Measurements from ENCODE around the gene SKIL. TPM values are rescaled to one million over a fixed set of nuclear protein-coding genes. Genes with fewer than 3 reads are reported as not detected.

Gene SKIL
- total RNA-seq, 1 experiment from 2014 or later = 94.2 TPM

DNA sequence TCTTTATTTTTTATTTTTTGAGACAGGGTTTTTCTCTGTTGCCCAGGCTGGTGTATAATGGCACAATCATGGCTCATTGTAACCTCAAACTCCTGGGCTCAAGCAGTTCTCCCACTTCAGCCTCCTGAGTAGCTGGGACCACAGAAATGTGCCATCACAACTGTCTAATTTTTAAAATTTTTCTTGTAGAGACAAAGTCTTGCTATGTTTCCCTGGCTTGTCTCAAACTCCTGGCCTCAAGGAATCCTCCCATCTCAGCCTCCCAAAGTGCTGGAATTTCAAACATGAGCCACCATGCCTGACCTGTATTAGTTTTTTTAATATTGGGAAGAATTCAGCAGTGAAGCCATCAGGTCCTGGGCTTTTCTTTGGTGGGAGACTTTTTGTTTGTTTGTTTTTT, 47.6 kb downstream of the SKIL start:
- in situ Hi-C loops (cut with HindIII; ENCODE audit: low pct_unique_long_range_greater_than_20kb, low sequenced_read_pairs) = loop anchor here (10.0 kb wide), 1 partner anchor 450 kb away; no protein-coding TSS in a partner anchor
- TF ChIP-seq SIN3A (IDR thresholded peaks at IDR 0.05; ENCODE audit: borderline replicate concordance, insufficient read depth, low read depth, low read length) = no peak
- intact Hi-C loops (cut with micrococcal nuclease; ENCODE audit: unreplicated experiment) = no loop called here
- Histone ChIP-seq H3K27ac (ENCODE audit: low read length) (no peak overlapping the region), H3K27me3 (ENCODE audit: control insufficient read depth, insufficient read depth, low read length) (no peaks in the 10 kb centered on the region), H3K9me3 (ENCODE audit: control insufficient read depth, insufficient read depth, low read depth, low read length) (no peaks in the 10 kb centered on the region), H3K4me3 (ENCODE audit: low read depth in 2 of 2, low read length in 2 of 2) (no peak overlapping the region), H3K36me3 (ENCODE audit: control insufficient read depth, insufficient read depth, low read length) (no peaks in the 10 kb centered on the region), H3K4me1 (ENCODE audit: control insufficient read depth, insufficient read depth, low read length) (no peaks in the 10 kb centered on the region)
- no peak for ATAC-seq
- no peak for DNase-seq (ENCODE audit: low read depth, low spot score)
- no TSS peak for BruUV-seq (replicated peaks)
- ChIA-PET CTCF (no interaction called here), POLR2A (no interaction called here)

- H3K9me3 ChIP-seq (ENCODE audit: control insufficient read depth, insufficient read depth, low read depth, low read length) = no peaks in the 10 kb centered on the region
- DNase-seq (ENCODE audit: low read depth, low spot score) = peak; percentile 15
- no peak overlapping the region for H3K4me3 ChIP-seq (ENCODE audit: low read depth in 2 of 2, low read length in 2 of 2)
- intact Hi-C loops (cut with micrococcal nuclease; ENCODE audit: unreplicated experiment) (loop anchor here (2.0 to 5.0 kb wide), 2 partner anchors 100 to 282 kb away; no protein-coding TSS in a partner anchor), in situ Hi-C loops (cut with HindIII; ENCODE audit: low pct_unique_long_range_greater_than_20kb, low sequenced_read_pairs) (no loop called here)
- ChIA-PET POLR2A (no interaction called here), CTCF (interaction anchor here (0.6 to 1.2 kb wide), 7 partner anchors 13 to 401 kb away, joined by 3 to 11 read pairs (median 6); no protein-coding TSS in a partner anchor)
- BruUV-seq (replicated peaks) = no TSS peak
- no peak overlapping the region for H3K27ac ChIP-seq (ENCODE audit: low read length)
- H3K4me1 ChIP-seq (ENCODE audit: control insufficient read depth, insufficient read depth, low read length) = no peaks in the 10 kb centered on the region
- ATAC-seq = no peak
- TF ChIP-seq, protein P1, sequence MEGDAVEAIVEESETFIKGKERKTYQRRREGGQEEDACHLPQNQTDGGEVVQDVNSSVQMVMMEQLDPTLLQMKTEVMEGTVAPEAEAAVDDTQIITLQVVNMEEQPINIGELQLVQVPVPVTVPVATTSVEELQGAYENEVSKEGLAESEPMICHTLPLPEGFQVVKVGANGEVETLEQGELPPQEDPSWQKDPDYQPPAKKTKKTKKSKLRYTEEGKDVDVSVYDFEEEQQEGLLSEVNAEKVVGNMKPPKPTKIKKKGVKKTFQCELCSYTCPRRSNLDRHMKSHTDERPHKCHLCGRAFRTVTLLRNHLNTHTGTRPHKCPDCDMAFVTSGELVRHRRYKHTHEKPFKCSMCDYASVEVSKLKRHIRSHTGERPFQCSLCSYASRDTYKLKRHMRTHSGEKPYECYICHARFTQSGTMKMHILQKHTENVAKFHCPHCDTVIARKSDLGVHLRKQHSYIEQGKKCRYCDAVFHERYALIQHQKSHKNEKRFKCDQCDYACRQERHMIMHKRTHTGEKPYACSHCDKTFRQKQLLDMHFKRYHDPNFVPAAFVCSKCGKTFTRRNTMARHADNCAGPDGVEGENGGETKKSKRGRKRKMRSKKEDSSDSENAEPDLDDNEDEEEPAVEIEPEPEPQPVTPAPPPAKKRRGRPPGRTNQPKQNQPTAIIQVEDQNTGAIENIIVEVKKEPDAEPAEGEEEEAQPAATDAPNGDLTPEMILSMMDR (IDR thresholded peaks at IDR 0.05) = peak; percentile 74; the same call in 1 of the 2 replicates
- TF ChIP-seq SIN3A (IDR thresholded peaks at IDR 0.05; ENCODE audit: borderline replicate concordance, insufficient read depth, low read depth, low read length) = no peak
- no peaks in the 10 kb centered on the region for H3K27me3 ChIP-seq (ENCODE audit: control insufficient read depth, insufficient read depth, low read length)
- H3K36me3 ChIP-seq (ENCODE audit: control insufficient read depth, insufficient read depth, low read length) = no peaks in the 10 kb centered on the region
Measured at GRCh38 chr3:170410428-170411029, 53.0 kb downstream of the SKIL start.

GRCh38 chr3:170413291-170413690, 55.8 kb downstream of the SKIL start:
- intact Hi-C loops (cut with micrococcal nuclease; ENCODE audit: unreplicated experiment) (loop anchor here (5.0 kb wide), 1 partner anchor 279 kb away; no protein-coding TSS in a partner anchor), in situ Hi-C loops (cut with HindIII; ENCODE audit: low pct_unique_long_range_greater_than_20kb, low sequenced_read_pairs) (no loop called here)
- BruUV-seq (replicated peaks) = no TSS peak
- Histone ChIP-seq H3K4me3 (ENCODE audit: low read depth in 2 of 2, low read length in 2 of 2) (no peak overlapping the region), H3K9me3 (ENCODE audit: control insufficient read depth, insufficient read depth, low read depth, low read length) (no peaks in the 10 kb centered on the region), H3K4me1 (ENCODE audit: control insufficient read depth, insufficient read depth, low read length) (no peaks in the 10 kb centered on the region), H3K27me3 (ENCODE audit: control insufficient read depth, insufficient read depth, low read length) (no peaks in the 10 kb centered on the region), H3K27ac (ENCODE audit: low read length) (no peak overlapping the region), H3K36me3 (ENCODE audit: control insufficient read depth, insufficient read depth, low read length) (no peaks in the 10 kb centered on the region)
- ATAC-seq (no peak), DNase-seq (ENCODE audit: low read depth, low spot score) (no peak)
- TF ChIP-seq SIN3A (IDR thresholded peaks at IDR 0.05; ENCODE audit: borderline replicate concordance, insufficient read depth, low read depth, low read length) (no peak), POLR2AphosphoS5 (IDR thresholded peaks at IDR 0.05; ENCODE audit: low read depth, low read length) (no peak), TCF7L2 (IDR thresholded peaks at IDR 0.05; ENCODE audit: low read depth, low read length) (no peak)
- TF ChIP-seq, protein P1 (IDR thresholded peaks at IDR 0.05) = no peak
- TF ChIP-seq, protein P2, sequence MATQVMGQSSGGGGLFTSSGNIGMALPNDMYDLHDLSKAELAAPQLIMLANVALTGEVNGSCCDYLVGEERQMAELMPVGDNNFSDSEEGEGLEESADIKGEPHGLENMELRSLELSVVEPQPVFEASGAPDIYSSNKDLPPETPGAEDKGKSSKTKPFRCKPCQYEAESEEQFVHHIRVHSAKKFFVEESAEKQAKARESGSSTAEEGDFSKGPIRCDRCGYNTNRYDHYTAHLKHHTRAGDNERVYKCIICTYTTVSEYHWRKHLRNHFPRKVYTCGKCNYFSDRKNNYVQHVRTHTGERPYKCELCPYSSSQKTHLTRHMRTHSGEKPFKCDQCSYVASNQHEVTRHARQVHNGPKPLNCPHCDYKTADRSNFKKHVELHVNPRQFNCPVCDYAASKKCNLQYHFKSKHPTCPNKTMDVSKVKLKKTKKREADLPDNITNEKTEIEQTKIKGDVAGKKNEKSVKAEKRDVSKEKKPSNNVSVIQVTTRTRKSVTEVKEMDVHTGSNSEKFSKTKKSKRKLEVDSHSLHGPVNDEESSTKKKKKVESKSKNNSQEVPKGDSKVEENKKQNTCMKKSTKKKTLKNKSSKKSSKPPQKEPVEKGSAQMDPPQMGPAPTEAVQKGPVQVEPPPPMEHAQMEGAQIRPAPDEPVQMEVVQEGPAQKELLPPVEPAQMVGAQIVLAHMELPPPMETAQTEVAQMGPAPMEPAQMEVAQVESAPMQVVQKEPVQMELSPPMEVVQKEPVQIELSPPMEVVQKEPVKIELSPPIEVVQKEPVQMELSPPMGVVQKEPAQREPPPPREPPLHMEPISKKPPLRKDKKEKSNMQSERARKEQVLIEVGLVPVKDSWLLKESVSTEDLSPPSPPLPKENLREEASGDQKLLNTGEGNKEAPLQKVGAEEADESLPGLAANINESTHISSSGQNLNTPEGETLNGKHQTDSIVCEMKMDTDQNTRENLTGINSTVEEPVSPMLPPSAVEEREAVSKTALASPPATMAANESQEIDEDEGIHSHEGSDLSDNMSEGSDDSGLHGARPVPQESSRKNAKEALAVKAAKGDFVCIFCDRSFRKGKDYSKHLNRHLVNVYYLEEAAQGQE (IDR thresholded peaks at IDR 0.05; ENCODE audit: insufficient read depth in 1 of 2, low read depth in 2 of 2, low read length in 1 of 2) = no peak
- POLR2A ChIA-PET = no interaction called here
- CTCF ChIA-PET = interaction anchor here (0.5 to 2.3 kb wide), 10 partner anchors 19 to 461 kb away, joined by 3 to 52 read pairs (median 4); no protein-coding TSS in a partner anchor
